Aorta (tissue), 5 donors: Measurements from ENCODE around the gene RIN3. TPM values are rescaled to one million over a fixed set of nuclear protein-coding genes. Genes with fewer than 3 reads are reported as not detected.

Source experiments
- ATAC-seq: fragments of 200-7000 bp; cut with Tn5 transposase; one replicate; pipeline ENCODE4 v1.9.1; 2022; ENCODE audit warnings: moderate library complexity; ENCODE audit not compliant: low FRiP score
- DNase-seq, 2 donors: peaks; one replicate each; pipeline ENCODE4 v3.0.0-alpha.2; 2020
- H3K27ac ChIP-seq, 2 donors: one replicate each; pipeline ENCODE4 v1.5.1; 2013; ENCODE audit warnings: low read length in 2 of 2, mild to moderate bottlenecking in 2 of 2, moderate library complexity in 2 of 2, control low read depth in 1 of 2, inconsistent platforms in 1 of 2, low read depth in 1 of 2
- H3K27me3 ChIP-seq, 2 donors: one replicate each; pipeline ENCODE4 v1.6.1; 2013; ENCODE audit warnings: control low read depth in 1 of 2, low read length in 1 of 2, mild to moderate bottlenecking in 1 of 2, moderate library complexity in 1 of 2; ENCODE audit not compliant: insufficient read depth in 2 of 2, control insufficient read depth in 1 of 2
- H3K36me3 ChIP-seq, 2 donors: one replicate each; pipeline ENCODE4 v1.6.1; 2013; ENCODE audit warnings: control low read depth in 1 of 2, low read length in 1 of 2, mild to moderate bottlenecking in 1 of 2; ENCODE audit not compliant: insufficient read depth in 2 of 2, control insufficient read depth in 1 of 2
- H3K4me1 ChIP-seq, 2 donors: one replicate each; pipeline ENCODE4 v1.6.1; 2013; ENCODE audit warnings: low read length in 2 of 2, control low read depth in 1 of 2, mild to moderate bottlenecking in 1 of 2, moderate library complexity in 1 of 2; ENCODE audit not compliant: insufficient read depth in 2 of 2, control insufficient read depth in 1 of 2
- H3K4me3 ChIP-seq, 2 donors: one replicate each; pipeline ENCODE4 v1.5.1; 2013; ENCODE audit warnings: low read length in 2 of 2, control low read depth in 1 of 2, mild to moderate bottlenecking in 1 of 2
- H3K9me3 ChIP-seq: one replicate; pipeline ENCODE4 v1.6.1; 2013; ENCODE audit warnings: mild to moderate bottlenecking, low read length; ENCODE audit not compliant: control insufficient read depth
- WGBS, 2 donors: extraction: QIAGEN DNeasy Blood & Tissue Kit; methylation state at CpG; one replicate each; pipeline ENCODE4 v1.1.7; 2013; 5-methylcytosine and 5-hydroxymethylcytosine counted together
- intact Hi-C, 2 donors: fragments of 100-400 bp; cut with DNase I; formaldehyde crosslinking; loops; one replicate each; pipeline versions ENCODE4 v1.14.2 to v1.15.0; 2022
- polyA plus RNA-seq, 2 donors: library from polyadenylated mRNA; stranded (reverse); fragments of 200-250 nt; gene quantifications; one replicate each; pipeline ENCODE4 v1.2.3, GENCODE V29; 2013
- total RNA-seq, 2 donors: library from RNA; stranded (reverse); fragmentation: NEBNext Ultra II Directional; extraction: Animal tissue kit (Norgen Biotek cat#: 25700); gene quantifications; one replicate each; pipeline ENCODE4 v1.2.1, GENCODE V29; 2021
- donor health status: healthy with polysubstance abuse.
- donor health status: Bipolar disorder and iron deficiency.
- donor health status: DM: no; HTN: no; CAD: no.
- donor health status: DM: no; HTN: no; CAD: no.
- donor health status: DM: yes; HTN: yes; CAD: no.

RIN3 gene
- total and polyA plus RNA-seq, 4 donors, result 10.5 to 53.8 (median 30.1) TPM

- Histone ChIP-seq H3K4me3 (no peak overlapping the region), H3K4me1 (no peaks in the 10 kb centered on the region)
- 0 to 3% methylated on average over 7 of the region's 7 CpGs for WGBS, 2 donors
Measured at GRCh38 chr14:92549859-92550230, 36.3 kb downstream of the RIN3 start.

DNA sequence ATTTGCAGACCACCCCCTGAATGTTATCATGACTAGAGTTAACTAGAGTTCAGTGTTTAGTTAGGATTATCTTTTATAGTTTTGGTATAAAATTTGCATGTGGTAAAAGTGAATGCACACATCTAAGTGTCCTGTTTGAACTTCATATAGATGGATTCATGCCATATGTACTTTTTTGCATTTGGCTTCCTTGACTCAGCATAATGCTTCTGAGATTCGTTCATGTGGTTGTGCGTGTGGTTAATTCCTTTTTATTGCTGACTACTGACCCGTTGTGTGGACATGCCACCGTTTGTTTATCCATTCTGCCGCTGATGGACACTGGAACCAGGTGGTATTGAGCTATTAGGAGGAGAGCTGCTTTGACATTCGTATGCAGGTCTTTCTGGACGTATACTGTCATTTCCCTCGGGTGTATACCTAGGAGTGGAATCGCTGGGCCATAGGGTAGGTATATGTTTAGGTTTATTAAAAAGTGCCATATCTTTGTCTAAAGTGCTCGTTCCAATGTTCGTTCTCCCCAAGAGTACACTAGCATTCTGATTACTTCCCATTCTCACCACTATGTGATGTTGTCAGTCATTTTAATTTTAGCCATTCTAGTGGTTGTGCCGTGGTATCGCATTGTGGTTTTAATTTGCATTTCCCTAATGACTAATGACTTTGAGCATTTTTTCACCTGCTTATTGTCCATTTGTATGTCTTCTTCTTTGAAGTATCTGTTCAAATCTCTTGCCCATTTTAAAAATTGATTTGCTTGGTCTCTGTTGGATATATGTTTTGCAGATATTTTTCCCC, 37.7 kb downstream of the RIN3 start:
- H3K36me3 ChIP-seq, result no peaks in the 10 kb centered on the region
- ATAC-seq, result no peak
- DNase-seq, result peak in 1 of 2 donors; percentile 12
- H3K4me1 ChIP-seq, result no peaks in the 10 kb centered on the region
- H3K27ac ChIP-seq, result peak overlapping the region in 1 of 2 donors; percentile 31
- intact Hi-C loops, result loop anchor here in 1 of 2 donors (5.0 kb wide), 1 partner anchor 36 kb away; no protein-coding TSS in a partner anchor
- no peaks in the 10 kb centered on the region for H3K9me3 ChIP-seq
- 91 to 92% methylated on average over 13 of the region's 13 CpGs for WGBS, 2 donors
- H3K27me3 ChIP-seq, result no peaks in the 10 kb centered on the region
- no peak overlapping the region for H3K4me3 ChIP-seq

More at GRCh38 chr14:92549859-92550230, 36.3 kb downstream of the RIN3 start:
- DNase-seq, result peak; percentile 89
- Histone ChIP-seq H3K9me3 (no peaks in the 10 kb centered on the region), H3K27ac (peak overlapping the region; percentile 83 to 84), H3K36me3 (no peaks in the 10 kb centered on the region), H3K27me3 (no peaks in the 10 kb centered on the region)
- intact Hi-C loops, result loop anchor here in 1 of 2 donors (5.0 kb wide), 1 partner anchor 37 kb away; no protein-coding TSS in a partner anchor
- peak; percentile 78 for ATAC-seq

GRCh38 chr14:92552066-92552465, 38.5 kb downstream of the RIN3 start:
- no peak for ATAC-seq
- 77 to 93% methylated on average over 4 of the region's 4 CpGs for WGBS, 2 donors
- Histone ChIP-seq H3K27ac (no peak overlapping the region), H3K27me3 (no peaks in the 10 kb centered on the region), H3K4me3 (no peak overlapping the region), H3K4me1 (no peaks in the 10 kb centered on the region), H3K36me3 (peaks cover 0 to 3% of the 10 kb centered on the region in 2 donors), H3K9me3 (no peaks in the 10 kb centered on the region)
- intact Hi-C loops, result loop anchor here in 1 of 2 donors (5.0 kb wide), 1 partner anchor 35 kb away; no protein-coding TSS in a partner anchor
- peak in 1 of 2 donors; percentile 26 for DNase-seq

DNA sequence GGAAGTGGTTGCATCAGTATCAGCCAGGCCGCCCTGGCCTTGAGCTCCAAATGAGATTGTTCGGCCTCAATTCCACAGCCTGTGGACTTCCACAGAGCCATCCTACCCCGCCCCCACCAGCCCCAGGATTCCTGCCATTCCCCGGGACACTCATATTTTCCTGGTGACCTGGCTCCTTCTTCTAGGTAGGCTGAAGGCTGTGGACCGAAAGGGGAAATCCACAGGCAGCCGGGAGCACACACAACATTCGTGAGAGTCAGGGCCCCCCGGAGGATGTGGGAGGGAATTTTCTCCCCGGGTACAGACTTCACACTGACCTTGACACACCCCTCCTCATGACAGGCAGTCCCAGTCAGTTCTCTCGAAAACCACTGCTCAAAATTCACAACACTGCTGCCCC, 39.9 kb downstream of the RIN3 start:
- Histone ChIP-seq H3K27me3 (no peaks in the 10 kb centered on the region), H3K9me3 (no peaks in the 10 kb centered on the region), H3K36me3 (peaks cover 0 to 3% of the 10 kb centered on the region in 2 donors), H3K27ac (peak overlapping the region; percentile 24 to 46), H3K4me3 (no peak overlapping the region), H3K4me1 (no peaks in the 10 kb centered on the region)
- peak; percentile 45 for ATAC-seq
- WGBS, 2 donors, result 19 to 26% methylated on average over 10 of the region's 10 CpGs
- intact Hi-C loops, result loop anchor here in 1 of 2 donors (5.0 kb wide), 1 partner anchor 34 kb away; no protein-coding TSS in a partner anchor
- peak; percentile 77 to 88 for DNase-seq

- H3K27me3 ChIP-seq, result no peaks in the 10 kb centered on the region
- peaks cover 0 to 3% of the 10 kb centered on the region in 2 donors for H3K36me3 ChIP-seq
- no peak overlapping the region for H3K4me3 ChIP-seq
- 88 to 91% methylated on average over 13 of the region's 13 CpGs for WGBS, 2 donors
- ATAC-seq (no peak), DNase-seq (no peak)
- H3K4me1 ChIP-seq, result no peaks in the 10 kb centered on the region
- no peak overlapping the region for H3K27ac ChIP-seq
- no peaks in the 10 kb centered on the region for H3K9me3 ChIP-seq
- intact Hi-C loops, result no loop called here
Measured at GRCh38 chr14:92555465-92556111, 42.0 kb downstream of the RIN3 start.

GRCh38 chr14:92556255-92556741, 42.7 kb downstream of the RIN3 start:
- H3K27ac ChIP-seq, result no peak overlapping the region
- WGBS, 2 donors, result 86 to 93% methylated on average over 4 of the region's 4 CpGs
- DNase-seq (no peak), ATAC-seq (no peak)
- intact Hi-C loops, result no loop called here
- no peak overlapping the region for H3K4me3 ChIP-seq
- H3K36me3 ChIP-seq, result peaks cover 0 to 3% of the 10 kb centered on the region in 2 donors
- H3K27me3 ChIP-seq, result no peaks in the 10 kb centered on the region
- H3K4me1 ChIP-seq, result no peaks in the 10 kb centered on the region
- no peaks in the 10 kb centered on the region for H3K9me3 ChIP-seq

- intact Hi-C loops, result no loop called here
- ATAC-seq (no peak), DNase-seq (no peak)
- Histone ChIP-seq H3K9me3 (no peaks in the 10 kb centered on the region), H3K4me1 (no peaks in the 10 kb centered on the region), H3K27ac (no peak overlapping the region), H3K4me3 (no peak overlapping the region), H3K36me3 (peaks cover 0 to 3% of the 10 kb centered on the region in 2 donors), H3K27me3 (no peaks in the 10 kb centered on the region)
- 90 to 91% methylated on average over 16 of the region's 16 CpGs for WGBS, 2 donors
Measured at GRCh38 chr14:92556863-92557543, 43.4 kb downstream of the RIN3 start.

DNA sequence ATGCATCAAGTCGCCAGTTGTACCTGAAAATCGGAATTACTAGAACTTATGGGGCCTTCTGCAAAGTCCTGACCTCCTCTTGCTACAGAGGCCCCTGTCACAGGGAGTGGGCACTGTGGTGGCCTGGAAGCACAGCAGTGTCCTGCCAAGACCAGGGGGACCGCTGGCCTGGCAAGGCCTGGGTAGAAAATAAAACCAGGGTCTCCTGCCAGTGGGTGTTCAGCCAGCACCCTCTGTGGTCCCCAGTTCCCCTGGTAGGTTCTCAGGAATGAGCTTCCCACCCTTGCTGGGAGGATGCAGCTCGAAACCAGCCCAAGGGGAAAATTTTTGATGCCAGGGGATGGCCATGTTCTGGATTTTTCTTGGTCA, 43.9 kb downstream of the RIN3 start:
- no peak for ATAC-seq
- intact Hi-C loops, result no loop called here
- no peaks in the 10 kb centered on the region for H3K9me3 ChIP-seq
- 86 to 89% methylated on average over 4 of the region's 4 CpGs for WGBS, 2 donors
- no peak overlapping the region for H3K4me3 ChIP-seq
- no peak for DNase-seq
- no peaks in the 10 kb centered on the region for H3K27me3 ChIP-seq
- H3K4me1 ChIP-seq, result no peaks in the 10 kb centered on the region
- peaks cover 0 to 3% of the 10 kb centered on the region in 2 donors for H3K36me3 ChIP-seq
- H3K27ac ChIP-seq, result no peak overlapping the region
